GM23338 (cell line): ENCODE data around the gene SARDH.

ENCODE experiments used
- CTCF ChIP-seq, 2 experiments: fragments of 200-600 bp in 1 of 2; sonication (generic) in 1 of 2; conservative IDR thresholded peaks; 2 replicates each; pipeline versions ENCODE4 v1.5.1 to v1.6.1; 2016 to 2017; ENCODE audit warnings: antibody characterized with exemption in 2 of 2, low read depth in 2 of 2, mild to moderate bottlenecking in 2 of 2, moderate library complexity in 1 of 2
- EZH2phosphoT487 ChIP-seq: fragments of 200-600 bp; sonication (generic); IDR thresholded peaks from one replicate; pipeline ENCODE4 v1.8.1; 2018; ENCODE audit warnings: antibody characterized with exemption; ENCODE audit not compliant: unreplicated experiment
- POLR2AphosphoS5 ChIP-seq: IDR thresholded peaks from 2 replicates; pipeline ENCODE4 v1.6.1; 2016; ENCODE audit warnings: antibody characterized with exemption, low read depth
- REST ChIP-seq: IDR thresholded peaks from one replicate; pipeline ENCODE4 v1.6.1; 2018; ENCODE audit warnings: antibody characterized with exemption; ENCODE audit not compliant: unreplicated experiment
- ZNF114 ChIP-seq: fragments of 250-450 bp; sonication (Bioruptor Pico); IDR thresholded peaks from 2 replicates; pipeline ENCODE4 v1.5.0; 2020; ENCODE audit warnings: mild to moderate bottlenecking, moderate library complexity
- ZNF331 ChIP-seq: fragments of 250-450 bp; sonication (Bioruptor Pico); IDR thresholded peaks from 2 replicates; pipeline ENCODE4 v1.5.0; 2020; ENCODE audit warnings: low read depth, mild to moderate bottlenecking, moderate library complexity

- TF ChIP-seq ZNF331 (CRISPR knock-in tag) (no peak), ZNF114 (CRISPR knock-in tag) (no peak), POLR2AphosphoS5 (no peak), REST (no peak), CTCF (conservative IDR thresholded peaks at IDR 0.05; ENCODE audit: low read depth in 2 of 2) (no peak), EZH2phosphoT487 (no peak)
Measured at GRCh38 chr9:133621725-133622267, 116.4 kb downstream of the SARDH start.
